ENCODE results near the gene SLC35A1.

SLC35A1 gene

GRCh38 chr6:87436435-87436834, 36.3 kb upstream of the SLC35A1 start:
- ChIA-PET CTCF (interaction anchor here (0.5 to 0.7 kb wide), 2 partner anchors 44 to 370 kb away, joined by 3 read pairs; no protein-coding TSS in a partner anchor), POLR2A (interaction anchor here (0.5 to 0.9 kb wide), 3 partner anchors 28 to 262 kb away, joined by 3 to 5 read pairs (median 4); no protein-coding TSS in a partner anchor)
- H3K27ac ChIP-seq (ENCODE audit: extremely low read depth, low read depth, low read length) = no peak overlapping the region
- H3K36me3 ChIP-seq (ENCODE audit: control insufficient read depth in 2 of 2, insufficient read depth in 1 of 2, low read length in 2 of 2) = no peaks in the 10 kb centered on the region
- H3K9me3 ChIP-seq (ENCODE audit: control insufficient read depth, insufficient read depth, low read depth, low read length) = no peaks in the 10 kb centered on the region
- no peaks in the 10 kb centered on the region for H3K4me1 ChIP-seq (ENCODE audit: control insufficient read depth, insufficient read depth, low read length)
- no peak overlapping the region for H3K4me3 ChIP-seq (ENCODE audit: low read depth, low read length)
- TF ChIP-seq ZNF707 (tag by site-specific recombination; IDR thresholded peaks at IDR 0.05) = no peak
- peak; percentile 93 for TF ChIP-seq ZBTB21 (tag by site-specific recombination; IDR thresholded peaks at IDR 0.05)
- no peak for TF ChIP-seq ZNF692 (tag by site-specific recombination; IDR thresholded peaks at IDR 0.05)
- TF ChIP-seq TSHZ1 (tag by site-specific recombination; IDR thresholded peaks at IDR 0.05; ENCODE audit: borderline replicate concordance) = peak; percentile 87; the same call in 1 of the 2 replicates
- TF ChIP-seq ZNF2 (tag by site-specific recombination; IDR thresholded peaks at IDR 0.05) = peak; percentile 76; the same call in 1 of the 2 replicates
- TF ChIP-seq ZSCAN30 (tag by site-specific recombination; IDR thresholded peaks at IDR 0.05) = 0 out of 2 replicates have a peak, but pooled peaks have one; percentile 45
- no peak for TF ChIP-seq ZNF292 (tag by site-specific recombination; IDR thresholded peaks at IDR 0.05; ENCODE audit: borderline replicate concordance, low read depth)
- peak; percentile 99 for TF ChIP-seq ZNF629 (tag by site-specific recombination; IDR thresholded peaks at IDR 0.05)
- no peak for TF ChIP-seq GLIS2 (tag by site-specific recombination; IDR thresholded peaks at IDR 0.05)
- TF ChIP-seq, protein P1, sequence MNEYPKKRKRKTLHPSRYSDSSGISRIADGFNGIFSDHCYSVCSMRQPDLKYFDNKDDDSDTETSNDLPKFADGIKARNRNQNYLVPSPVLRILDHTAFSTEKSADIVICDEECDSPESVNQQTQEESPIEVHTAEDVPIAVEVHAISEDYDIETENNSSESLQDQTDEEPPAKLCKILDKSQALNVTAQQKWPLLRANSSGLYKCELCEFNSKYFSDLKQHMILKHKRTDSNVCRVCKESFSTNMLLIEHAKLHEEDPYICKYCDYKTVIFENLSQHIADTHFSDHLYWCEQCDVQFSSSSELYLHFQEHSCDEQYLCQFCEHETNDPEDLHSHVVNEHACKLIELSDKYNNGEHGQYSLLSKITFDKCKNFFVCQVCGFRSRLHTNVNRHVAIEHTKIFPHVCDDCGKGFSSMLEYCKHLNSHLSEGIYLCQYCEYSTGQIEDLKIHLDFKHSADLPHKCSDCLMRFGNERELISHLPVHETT (tag by site-specific recombination; IDR thresholded peaks at IDR 0.05) = no peak
- peak; percentile 40; the same call in 1 of the 2 replicates for TF ChIP-seq TRIM28 (IDR thresholded peaks at IDR 0.05; ENCODE audit: borderline replicate concordance, low read length)
- TF ChIP-seq MYNN (tag by site-specific recombination; IDR thresholded peaks at IDR 0.05; ENCODE audit: borderline replicate concordance) = peak; percentile 97
- TF ChIP-seq ZFP37 (tag by site-specific recombination; IDR thresholded peaks at IDR 0.05) = 0 out of 2 replicates have a peak, but pooled peaks have one; percentile 48
- TF ChIP-seq HOXC10 (CRISPR knock-in tag; IDR thresholded peaks at IDR 0.05) = peak; percentile 82; the same call in 1 of the 2 replicates
- TF ChIP-seq PRDM10 (tag by site-specific recombination; IDR thresholded peaks at IDR 0.05) = peak; percentile 64
- TF ChIP-seq ZNF510 (tag by site-specific recombination; IDR thresholded peaks at IDR 0.05; ENCODE audit: insufficient replicate concordance) = no peak
- TF ChIP-seq ZBTB17 (tag by site-specific recombination; IDR thresholded peaks at IDR 0.05) = peak; percentile 70
- peak; percentile 61; the same call in 1 of the 2 replicates for TF ChIP-seq INSM2 (tag by site-specific recombination; IDR thresholded peaks at IDR 0.05)
- TF ChIP-seq SCRT2 (tag by site-specific recombination; IDR thresholded peaks at IDR 0.05) = no peak
- TF ChIP-seq ZNF596 (tag by site-specific recombination; IDR thresholded peaks at IDR 0.05) = no peak
- TF ChIP-seq ZNF600 (tag by site-specific recombination; IDR thresholded peaks at IDR 0.05) = peak; percentile 98
- no peak for TF ChIP-seq ZNF26 (tag by site-specific recombination; IDR thresholded peaks at IDR 0.05)
